Measurements from ENCODE around the gene KICS2. TPM values are rescaled to one million over a fixed set of nuclear protein-coding genes. Genes with fewer than 3 reads are reported as not detected.
A peak's percentile ranks its signal among the peaks of the same experiment; 100 is the strongest.

Gene KICS2
- total and polyA plus RNA-seq, 2 of the 13 experiments (the other 11 are each of a cell fraction or from before 2014, with no cell fraction given), result 3.5 to 6.6 TPM

- TF ChIP-seq, protein P1, sequence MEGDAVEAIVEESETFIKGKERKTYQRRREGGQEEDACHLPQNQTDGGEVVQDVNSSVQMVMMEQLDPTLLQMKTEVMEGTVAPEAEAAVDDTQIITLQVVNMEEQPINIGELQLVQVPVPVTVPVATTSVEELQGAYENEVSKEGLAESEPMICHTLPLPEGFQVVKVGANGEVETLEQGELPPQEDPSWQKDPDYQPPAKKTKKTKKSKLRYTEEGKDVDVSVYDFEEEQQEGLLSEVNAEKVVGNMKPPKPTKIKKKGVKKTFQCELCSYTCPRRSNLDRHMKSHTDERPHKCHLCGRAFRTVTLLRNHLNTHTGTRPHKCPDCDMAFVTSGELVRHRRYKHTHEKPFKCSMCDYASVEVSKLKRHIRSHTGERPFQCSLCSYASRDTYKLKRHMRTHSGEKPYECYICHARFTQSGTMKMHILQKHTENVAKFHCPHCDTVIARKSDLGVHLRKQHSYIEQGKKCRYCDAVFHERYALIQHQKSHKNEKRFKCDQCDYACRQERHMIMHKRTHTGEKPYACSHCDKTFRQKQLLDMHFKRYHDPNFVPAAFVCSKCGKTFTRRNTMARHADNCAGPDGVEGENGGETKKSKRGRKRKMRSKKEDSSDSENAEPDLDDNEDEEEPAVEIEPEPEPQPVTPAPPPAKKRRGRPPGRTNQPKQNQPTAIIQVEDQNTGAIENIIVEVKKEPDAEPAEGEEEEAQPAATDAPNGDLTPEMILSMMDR (CRISPR knock-in tag; IDR thresholded peaks at IDR 0.05), result peak; percentile 24; the same call in 1 of the 2 replicates
- TF ChIP-seq AGO2 (optimal IDR thresholded peaks at IDR 0.05; ENCODE audit: low read depth, low read length), result peak; percentile 90
- TF ChIP-seq ESRRA (CRISPR knock-in tag; IDR thresholded peaks at IDR 0.05; ENCODE audit: low read depth), result peak; percentile 18; the same call in 1 of the 2 replicates
- no peak for TF ChIP-seq CENPX (CRISPR knock-in tag; IDR thresholded peaks at IDR 0.05)
- TF ChIP-seq MLX (CRISPR knock-in tag; IDR thresholded peaks at IDR 0.05), result peak; percentile 27; the same call in 1 of the 2 replicates
- peak; percentile 93 for TF ChIP-seq ATF1 (CRISPR knock-in tag; IDR thresholded peaks at IDR 0.05)
- no peak for TF ChIP-seq FOXP1 (IDR thresholded peaks at IDR 0.05)
- TF ChIP-seq FOXP1 (CRISPR knock-in tag; IDR thresholded peaks at IDR 0.05), result no peak
- TF ChIP-seq NONO (IDR thresholded peaks at IDR 0.05), result no peak
- peak; percentile 51; the same call in 1 of the 2 replicates for TF ChIP-seq NONO (CRISPR knock-in tag; conservative IDR thresholded peaks at IDR 0.05)
- TF ChIP-seq NFATC3 (CRISPR knock-in tag; IDR thresholded peaks at IDR 0.05), result peak; percentile 71; the same call in 1 of the 2 replicates
- peak; percentile 89 for TF ChIP-seq CSRNP1 (CRISPR knock-in tag; IDR thresholded peaks at IDR 0.05)
- no peak for TF ChIP-seq KAT2B (IDR thresholded peaks at IDR 0.05; ENCODE audit: borderline replicate concordance, low read depth, low read length)
- TF ChIP-seq, protein P2, sequence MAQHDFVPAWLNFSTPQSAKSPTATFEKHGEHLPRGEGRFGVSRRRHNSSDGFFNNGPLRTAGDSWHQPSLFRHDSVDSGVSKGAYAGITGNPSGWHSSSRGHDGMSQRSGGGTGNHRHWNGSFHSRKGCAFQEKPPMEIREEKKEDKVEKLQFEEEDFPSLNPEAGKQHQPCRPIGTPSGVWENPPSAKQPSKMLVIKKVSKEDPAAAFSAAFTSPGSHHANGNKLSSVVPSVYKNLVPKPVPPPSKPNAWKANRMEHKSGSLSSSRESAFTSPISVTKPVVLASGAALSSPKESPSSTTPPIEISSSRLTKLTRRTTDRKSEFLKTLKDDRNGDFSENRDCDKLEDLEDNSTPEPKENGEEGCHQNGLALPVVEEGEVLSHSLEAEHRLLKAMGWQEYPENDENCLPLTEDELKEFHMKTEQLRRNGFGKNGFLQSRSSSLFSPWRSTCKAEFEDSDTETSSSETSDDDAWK (CRISPR knock-in tag; IDR thresholded peaks at IDR 0.05), result no peak
- TF ChIP-seq CCDC6 (CRISPR knock-in tag; IDR thresholded peaks at IDR 0.05), result peak; percentile 61; the same call in 1 of the 2 replicates
Observed at GRCh38 chr12:64222009-64222765, at the start of gene KICS2 (continued).
